Measurements from ENCODE around the gene CASZ1. TPM values are rescaled to one million over a fixed set of nuclear protein-coding genes. Genes with fewer than 3 reads are reported as not detected.
A peak's percentile ranks its signal among the peaks of the same experiment; 100 is the strongest.

The CASZ1 gene
- polyA plus RNA-seq, 3 donors, result 0.30 to 3.7 (median 0.50) TPM

- Histone ChIP-seq H2AFZ (ENCODE audit: insufficient read depth, low read depth, low read length, poor library complexity, severe bottlenecking) (no peak overlapping the region), H3K4me1 (ENCODE audit: control insufficient read depth in 1 of 2, insufficient read depth in 2 of 2, low read length in 2 of 2) (no peaks in the 10 kb centered on the region), H3K27ac (ENCODE audit: low read depth in 1 of 2, low read length in 2 of 2) (no peak overlapping the region), H3K4me3 (replicated peaks in 1 of 3; ENCODE audit: low read depth in 2 of 3, low read length in 3 of 3) (no peak overlapping the region), H3K79me2 (ENCODE audit: insufficient read depth, low read length) (no peaks in the 10 kb centered on the region), H3K9me3 (replicated peaks in 1 of 2; ENCODE audit: control insufficient read depth in 1 of 2, insufficient read depth in 1 of 2, low read length in 2 of 2) (no peaks in the 10 kb centered on the region), H3K27me3 (ENCODE audit: control insufficient read depth in 2 of 2, insufficient read depth in 2 of 2, low read length in 2 of 2) (no peaks in the 10 kb centered on the region), H4K20me1 (ENCODE audit: insufficient read depth, low read length) (no peaks in the 10 kb centered on the region), H3K4me2 (replicated peaks; ENCODE audit: extremely low read depth, low read length, poor library complexity, severe bottlenecking) (no peak overlapping the region), H3K36me3 (replicated peaks in 1 of 2; ENCODE audit: control insufficient read depth in 1 of 2, insufficient read depth in 2 of 2, low read length in 2 of 2) (peaks cover 23 to 74% of the 10 kb centered on the region in 2 donors), H3K9ac (ENCODE audit: insufficient read depth, low read length, poor library complexity, severe bottlenecking) (no peak overlapping the region)
- DNase-seq, result no peak
- 95% methylated on average over 6 of the region's 10 CpGs for WGBS (ENCODE audit: insufficient coverage)
- Mint-ChIP-seq H3K4me1 (no peaks in the 10 kb centered on the region), H3K9me3 (no peaks in the 10 kb centered on the region), H3K4me3 (no peak overlapping the region), H3K36me3 (peaks cover 46 to 69% of the 10 kb centered on the region in 2 donors), H3K27ac (no peak overlapping the region), H3K27me3 (ENCODE audit: low read depth in 3 of 3) (peaks cover 0 to 9% (median 0%) of the 10 kb centered on the region in 3 donors)
- no peak for TF ChIP-seq CTCF (IDR thresholded peaks at IDR 0.05)
- intact Hi-C loops (cut with micrococcal nuclease), result no loop called here
Observed at GRCh38 chr1:10625554-10625953, 170.9 kb downstream of the CASZ1 start.

- no peak overlapping the region for H3K9ac ChIP-seq (ENCODE audit: insufficient read depth, low read length, poor library complexity, severe bottlenecking)
- no peak for TF ChIP-seq CTCF (IDR thresholded peaks at IDR 0.05)
- H2AFZ ChIP-seq (ENCODE audit: insufficient read depth, low read depth, low read length, poor library complexity, severe bottlenecking), result no peak overlapping the region
- Mint-ChIP-seq H3K36me3 (peaks cover 42 to 67% of the 10 kb centered on the region in 2 donors), H3K4me1 (no peaks in the 10 kb centered on the region), H3K27me3 (ENCODE audit: low read depth in 3 of 3) (peaks cover 0 to 7% (median 2%) of the 10 kb centered on the region in 3 donors), H3K4me3 (no peak overlapping the region), H3K27ac (peak overlapping the region in 1 of 7 donors; percentile 30), H3K9me3 (no peaks in the 10 kb centered on the region)
- no peak overlapping the region for H3K4me3 ChIP-seq (replicated peaks in 1 of 3; ENCODE audit: low read depth in 2 of 3, low read length in 3 of 3)
- no peaks in the 10 kb centered on the region for H3K79me2 ChIP-seq (ENCODE audit: insufficient read depth, low read length)
- 96% methylated on average over 9 of the region's 9 CpGs for WGBS (ENCODE audit: insufficient coverage)
- H3K36me3 ChIP-seq (replicated peaks in 1 of 2; ENCODE audit: control insufficient read depth in 1 of 2, insufficient read depth in 2 of 2, low read length in 2 of 2), result peaks cover 23 to 71% of the 10 kb centered on the region in 2 donors
- no peaks in the 10 kb centered on the region for H3K4me1 ChIP-seq (ENCODE audit: control insufficient read depth in 1 of 2, insufficient read depth in 2 of 2, low read length in 2 of 2)
- no peak overlapping the region for H3K4me2 ChIP-seq (replicated peaks; ENCODE audit: extremely low read depth, low read length, poor library complexity, severe bottlenecking)
- DNase-seq, result no peak
- no peak overlapping the region for H3K27ac ChIP-seq (ENCODE audit: low read depth in 1 of 2, low read length in 2 of 2)
- H3K27me3 ChIP-seq (ENCODE audit: control insufficient read depth in 2 of 2, insufficient read depth in 2 of 2, low read length in 2 of 2), result no peaks in the 10 kb centered on the region
- no peaks in the 10 kb centered on the region for H4K20me1 ChIP-seq (ENCODE audit: insufficient read depth, low read length)
- intact Hi-C loops (cut with micrococcal nuclease), result no loop called here
- H3K9me3 ChIP-seq (replicated peaks in 1 of 2; ENCODE audit: control insufficient read depth in 1 of 2, insufficient read depth in 1 of 2, low read length in 2 of 2), result no peaks in the 10 kb centered on the region
Observed at GRCh38 chr1:10625076-10625475, 171.4 kb downstream of the CASZ1 start.

Data from CD14-positive monocyte (primary cell).